ENCODE measurements around the gene PHLPP1.

GRCh38 chr18:62786689-62787088 is 71.3 kb downstream of the PHLPP1 start:
- no peak for TF ChIP-seq CTCF (IDR thresholded peaks at IDR 0.05; ENCODE audit: insufficient read depth, low read depth, low read length)
- no peak for TF ChIP-seq EZH2 (IDR thresholded peaks at IDR 0.05; ENCODE audit: insufficient read depth, low read length)

Data from astrocyte (in vitro differentiated cells and primary cell).